Hepatocyte (in vitro differentiated cells): ENCODE measurements around the gene GPR55. TPM values are rescaled to one million over a fixed set of nuclear protein-coding genes. Genes with fewer than 3 reads are reported as not detected.

Experiments
- DNase-seq: peaks from one replicate; pipeline ENCODE4 v3.0.0-alpha.2; 2016; ENCODE audit warnings: low spot score
- H2AFZ ChIP-seq: fragments of 200-600 bp; sonication (generic); 2 replicates; pipeline ENCODE4 v1.6.0; 2016; ENCODE audit warnings: antibody characterized with exemption, mild to moderate bottlenecking
- H3K27ac ChIP-seq: fragments of 200-600 bp; sonication (generic); 2 replicates; pipeline ENCODE4 v1.5.1; 2016; ENCODE audit warnings: mild to moderate bottlenecking
- H3K27me3 ChIP-seq: fragments of 200-600 bp; sonication (generic); 2 replicates; pipeline ENCODE4 v1.6.1; 2016
- H3K36me3 ChIP-seq: fragments of 200-600 bp; sonication (generic); replicated peaks from 2 replicates; pipeline ENCODE4 v1.5.1; 2016; ENCODE audit warnings: low read depth; ENCODE audit not compliant: insufficient read depth
- H3K4me1 ChIP-seq: fragments of 200-600 bp; sonication (generic); 2 replicates; pipeline ENCODE4 v1.5.1; 2016; ENCODE audit warnings: mild to moderate bottlenecking, moderate library complexity; ENCODE audit not compliant: insufficient read depth
- H3K4me2 ChIP-seq: fragments of 200-600 bp; sonication (generic); 2 replicates; pipeline ENCODE4 v1.6.0; 2016
- H3K4me3 ChIP-seq: fragments of 200-600 bp; sonication (generic); 2 replicates; pipeline ENCODE4 v1.5.1; 2016; ENCODE audit warnings: mild to moderate bottlenecking
- H3K79me2 ChIP-seq: fragments of 200-600 bp; sonication (generic); 2 replicates; pipeline ENCODE4 v1.6.0; 2017; ENCODE audit warnings: mild to moderate bottlenecking
- H3K9me2 ChIP-seq: fragments of 200-600 bp; sonication (generic); replicated peaks from 2 replicates; pipeline ENCODE4 v1.6.0; 2017; ENCODE audit warnings: mild to moderate bottlenecking; ENCODE audit not compliant: insufficient read depth
- H3K9me3 ChIP-seq: fragments of 200-600 bp; sonication (generic); 2 replicates; pipeline ENCODE4 v1.5.1; 2016; ENCODE audit warnings: low read depth, mild to moderate bottlenecking
- H4K20me1 ChIP-seq: fragments of 200-600 bp; sonication (generic); 2 replicates; pipeline ENCODE4 v1.6.0; 2016; ENCODE audit warnings: mild to moderate bottlenecking; ENCODE audit not compliant: insufficient read depth, poor library complexity, severe bottlenecking
- CTCF ChIP-seq: fragments of 200-600 bp; sonication (generic); IDR thresholded peaks from 2 replicates; pipeline ENCODE4 v1.5.1; 2016; ENCODE audit warnings: antibody characterized with exemption, mild to moderate bottlenecking; ENCODE audit not compliant: poor library complexity
- EZH2 ChIP-seq: fragments of 200-600 bp; sonication (generic); IDR thresholded peaks from 2 replicates; pipeline ENCODE4 v1.6.1; 2016; ENCODE audit warnings: antibody characterized with exemption, mild to moderate bottlenecking, borderline replicate concordance
- EZH2phosphoT487 ChIP-seq: fragments of 200-600 bp; sonication (generic); IDR thresholded peaks from one replicate; pipeline ENCODE4 v1.6.1; 2018; ENCODE audit warnings: antibody characterized with exemption, mild to moderate bottlenecking, low read depth, moderate library complexity; ENCODE audit not compliant: unreplicated experiment, severe bottlenecking
- WGBS: methylation state at CpG from one replicate; pipeline ENCODE4 v1.1.6; 2016; ENCODE audit warnings: low lambda C conversion rate; ENCODE audit errors: missing lambda C conversion rate; 5-methylcytosine and 5-hydroxymethylcytosine counted together
- polyA plus RNA-seq: library from polyadenylated mRNA; unstranded; fragments of >200 nt; fragmentation: Nextera tagmentation; extraction: Ambion mirVana; gene quantifications from 2 replicates; pipeline ENCODE4 v1.2.1, GENCODE V29; 2016
- total RNA-seq: library from RNA; depleted of rRNA; stranded (reverse); fragments of >200 nt; gene quantifications from 2 replicates; pipeline ENCODE4 v1.2.3, GENCODE V29; 2014

The GPR55 gene
- total and polyA plus RNA-seq, 2 experiments from 2014 or later: 0.83 TPM; not detected in 1

- WGBS: 46% methylated on average over 9 of the region's 9 CpGs
- no peaks in the 10 kb centered on the region for H3K9me3 ChIP-seq
- no peak for TF ChIP-seq CTCF
- TF ChIP-seq EZH2: no peak
- TF ChIP-seq EZH2phosphoT487: no peak
- H3K4me3 ChIP-seq: no peak overlapping the region
- no peak for DNase-seq
- no peaks in the 10 kb centered on the region for H3K79me2 ChIP-seq
- no peak overlapping the region for H2AFZ ChIP-seq
- H3K27ac ChIP-seq: no peak overlapping the region
- H3K4me1 ChIP-seq: peaks cover 13% of the 10 kb centered on the region
- no peak overlapping the region for H3K4me2 ChIP-seq
- H4K20me1 ChIP-seq: no peaks in the 10 kb centered on the region
- H3K27me3 ChIP-seq: no peaks in the 10 kb centered on the region
- no peaks in the 10 kb centered on the region for H3K36me3 ChIP-seq
- no peaks in the 10 kb centered on the region for H3K9me2 ChIP-seq
These were observed 10.0 kb upstream of the GPR55 start for GRCh38 chr2:230935130-230935430.

GRCh38 chr2:230934231-230935129 is 9.4 kb upstream of the GPR55 start:
- no peaks in the 10 kb centered on the region for H3K79me2 ChIP-seq
- no peaks in the 10 kb centered on the region for H3K9me2 ChIP-seq
- no peaks in the 10 kb centered on the region for H3K36me3 ChIP-seq
- no peak overlapping the region for H3K4me3 ChIP-seq
- peaks cover 13% of the 10 kb centered on the region for H3K4me1 ChIP-seq
- H2AFZ ChIP-seq: no peak overlapping the region
- no peak overlapping the region for H3K27ac ChIP-seq
- no peak overlapping the region for H3K4me2 ChIP-seq
- 79% methylated on average over 17 of the region's 17 CpGs for WGBS
- TF ChIP-seq EZH2phosphoT487: no peak
- TF ChIP-seq CTCF: no peak
- no peak for TF ChIP-seq EZH2
- no peaks in the 10 kb centered on the region for H4K20me1 ChIP-seq
- H3K9me3 ChIP-seq: no peaks in the 10 kb centered on the region
- no peak for DNase-seq
- no peaks in the 10 kb centered on the region for H3K27me3 ChIP-seq

- 83% methylated on average over 8 of the region's 10 CpGs for WGBS
- no peak overlapping the region for H3K4me3 ChIP-seq
These were observed 8.6 kb upstream of the GPR55 start for GRCh38 chr2:230933521-230934180.

More at GRCh38 chr2:230933521-230934180, 8.6 kb upstream of the GPR55 start:
- no peak for TF ChIP-seq CTCF
- no peak for TF ChIP-seq EZH2
- no peak for TF ChIP-seq EZH2phosphoT487
- Histone ChIP-seq H2AFZ (no peak overlapping the region), H3K4me2 (no peak overlapping the region), H3K4me1 (peaks cover 13% of the 10 kb centered on the region), H3K27ac (no peak overlapping the region), H3K36me3 (no peaks in the 10 kb centered on the region), H4K20me1 (no peaks in the 10 kb centered on the region), H3K79me2 (no peaks in the 10 kb centered on the region), H3K9me2 (no peaks in the 10 kb centered on the region), H3K9me3 (no peaks in the 10 kb centered on the region), H3K27me3 (no peaks in the 10 kb centered on the region)
- no peak for DNase-seq
